SK-N-SH treated with all-trans-retinoic acid at 6 μM for 48 hours (cell line): ENCODE measurements around the gene DGKG.

Source experiments
- ATAC-seq: fragments of 200-7000 bp; cut with Tn5 transposase; 3 replicates; pipeline ENCODE4 v1.9.1; 2020; ENCODE audit warnings: mild to moderate bottlenecking, moderate library complexity
- ARNTL ChIP-seq: fragments of 450-650 bp; formaldehyde crosslinking; IDR thresholded peaks from 2 replicates; pipeline ENCODE4 v1.5.0; 2020; ENCODE audit warnings: low read depth, mild to moderate bottlenecking, moderate library complexity, borderline replicate concordance
- CREB5 ChIP-seq: fragments of 250-450 bp; sonication (Bioruptor Pico); IDR thresholded peaks from 2 replicates; pipeline ENCODE4 v1.5.1; 2020; ENCODE audit warnings: low read depth, mild to moderate bottlenecking, moderate library complexity
- CSDC2 ChIP-seq: fragments of 250-450 bp; sonication (Bioruptor Pico); IDR thresholded peaks from 2 replicates; pipeline ENCODE4 v1.5.0; 2020; ENCODE audit warnings: mild to moderate bottlenecking, moderate library complexity
- CSRNP3 ChIP-seq: fragments of 250-450 bp; sonication (Bioruptor Pico); IDR thresholded peaks from 2 replicates; pipeline ENCODE4 v1.5.1; 2021; ENCODE audit warnings: mild to moderate bottlenecking, moderate library complexity
- ESRRG ChIP-seq: fragments of 250-450 bp; sonication (Bioruptor Pico); IDR thresholded peaks from 2 replicates; pipeline ENCODE4 v1.6.1; 2021; ENCODE audit warnings: mild to moderate bottlenecking
- GLIS3 ChIP-seq: fragments of 250-450 bp; sonication (Bioruptor Pico); IDR thresholded peaks from 2 replicates; pipeline ENCODE4 v1.5.0; 2020; ENCODE audit warnings: mild to moderate bottlenecking, moderate library complexity
- ISL1 ChIP-seq: fragments of 250-450 bp; sonication (Bioruptor Pico); IDR thresholded peaks from 2 replicates; pipeline ENCODE4 v2.1.2; 2022; ENCODE audit warnings: mild to moderate bottlenecking, moderate library complexity
- OSR1 ChIP-seq: fragments of 250-450 bp; sonication (Bioruptor Pico); IDR thresholded peaks from 2 replicates; pipeline ENCODE4 v1.8.0; 2022; ENCODE audit warnings: moderate library complexity, mild to moderate bottlenecking, inconsistent platforms
- PATZ1 ChIP-seq: fragments of 250-450 bp; sonication (Bioruptor Pico); IDR thresholded peaks from 2 replicates; pipeline ENCODE4 v1.8.0; 2020; ENCODE audit warnings: mild to moderate bottlenecking, moderate library complexity, borderline replicate concordance
- PPARA ChIP-seq: fragments of 250-450 bp; sonication (Bioruptor Pico); IDR thresholded peaks from 2 replicates; pipeline ENCODE4 v1.5.0; 2020; ENCODE audit warnings: mild to moderate bottlenecking, borderline replicate concordance
- RARB ChIP-seq: fragments of 250-450 bp; sonication (Bioruptor Pico); IDR thresholded peaks from 2 replicates; pipeline ENCODE4 v1.8.0; 2021; ENCODE audit warnings: mild to moderate bottlenecking, moderate library complexity
- TCF4 ChIP-seq: fragments of 250-450 bp; sonication (Bioruptor Pico); IDR thresholded peaks from 2 replicates; pipeline ENCODE4 v1.8.0; 2021; ENCODE audit warnings: mild to moderate bottlenecking, moderate library complexity, borderline replicate concordance
- TOX ChIP-seq: fragments of 250-450 bp; sonication (Bioruptor Pico); IDR thresholded peaks from 2 replicates; pipeline ENCODE4 v1.8.0; 2021; ENCODE audit warnings: mild to moderate bottlenecking, moderate library complexity, borderline replicate concordance
- TSHZ2 ChIP-seq: fragments of 250-450 bp; sonication (Bioruptor Pico); IDR thresholded peaks from 2 replicates; pipeline ENCODE4 v1.5.0; 2020; ENCODE audit warnings: mild to moderate bottlenecking, moderate library complexity
- ZFP30 ChIP-seq: fragments of 450-650 bp; formaldehyde crosslinking; IDR thresholded peaks from 2 replicates; pipeline ENCODE4 v1.5.0; 2022; ENCODE audit warnings: mild to moderate bottlenecking, moderate library complexity
- ZNF565 ChIP-seq: fragments of 450-650 bp; formaldehyde crosslinking; conservative IDR thresholded peaks from 2 replicates; pipeline ENCODE4 v1.5.0; 2020; ENCODE audit warnings: low read depth, mild to moderate bottlenecking, moderate library complexity

Gene DGKG

GRCh38 chr3:186226482-186226881 is 135.6 kb downstream of the DGKG start:
- no peak for TF ChIP-seq ZFP30 (CRISPR knock-in tag)
- TF ChIP-seq, all 23 proteins: peak for 0
- no peak for ATAC-seq

GRCh38 chr3:186225603-186226002 is 136.4 kb downstream of the DGKG start:
- ATAC-seq = no peak
- no peak for TF ChIP-seq ISL1 (CRISPR knock-in tag)
- TF ChIP-seq ZNF565 (CRISPR knock-in tag) = no peak
- TF ChIP-seq CSDC2 (CRISPR knock-in tag) = no peak
- TF ChIP-seq ARNTL = no peak
- TF ChIP-seq RARB (CRISPR knock-in tag) = no peak
- TF ChIP-seq ESRRG (CRISPR knock-in tag) = no peak
- no peak for TF ChIP-seq OSR1 (CRISPR knock-in tag)
- TF ChIP-seq TCF4 (CRISPR knock-in tag) = no peak
- no peak for TF ChIP-seq PATZ1
- no peak for TF ChIP-seq CREB5 (CRISPR knock-in tag)

GRCh38 chr3:186224041-186224610 is 137.9 kb downstream of the DGKG start:
- no peak for ATAC-seq

More at GRCh38 chr3:186224041-186224610, 137.9 kb downstream of the DGKG start:
- TF ChIP-seq PATZ1 = no peak
- TF ChIP-seq CSDC2 (CRISPR knock-in tag) = no peak
- no peak for TF ChIP-seq GLIS3 (CRISPR knock-in tag)
- no peak for TF ChIP-seq TSHZ2 (CRISPR knock-in tag)
- TF ChIP-seq OSR1 (CRISPR knock-in tag) = no peak
- TF ChIP-seq PPARA = no peak
- TF ChIP-seq TOX = no peak
- no peak for TF ChIP-seq ZNF565 (CRISPR knock-in tag)
- TF ChIP-seq RARB (CRISPR knock-in tag) = no peak
- no peak for TF ChIP-seq CSRNP3 (CRISPR knock-in tag)
